GM12878 (cell line): ENCODE results near the gene MACF1. TPM values are rescaled to one million over a fixed set of nuclear protein-coding genes. Genes with fewer than 3 reads are reported as not detected.

Experiments
- CEBPZ ChIP-seq: fragments of 150-350 bp; IDR thresholded peaks from 2 replicates; pipeline ENCODE4 v1.6.1; 2016; ENCODE audit warnings: low read depth, low read length
- IRF5 ChIP-seq: fragments of 450-650 bp; IDR thresholded peaks from 2 replicates; pipeline ENCODE4 v1.6.1; 2017; ENCODE audit warnings: borderline replicate concordance
- NFIC ChIP-seq: IDR thresholded peaks from 2 replicates; pipeline ENCODE4 v1.6.1; 2012; ENCODE audit warnings: low read depth, mild to moderate bottlenecking, inconsistent platforms, low read length, moderate library complexity
- PRDM15 ChIP-seq: fragments of 450-650 bp; formaldehyde crosslinking; IDR thresholded peaks from 2 replicates; pipeline ENCODE4 v1.4.0; 2020; ENCODE audit warnings: mild to moderate bottlenecking, moderate library complexity
- SRF ChIP-seq, 2 experiments: IDR thresholded peaks; 2 replicates each; pipeline ENCODE4 v1.6.1; 2011; ENCODE audit warnings: low read depth in 2 of 2, low read length in 2 of 2, mild to moderate bottlenecking in 1 of 2, moderate library complexity in 1 of 2
- polyA plus RNA-seq, 11 experiments: library from polyadenylated mRNA; depleted of rRNA in 4 of 11; unstranded in 6 of 11; stranded (reverse) in 5 of 11; fragments of >200 nt; fragmentation: Nextera tagmentation in 4 of 11; fragmentation: Illumina TruSeq in 1 of 11; extraction: Ambion mirVana in 4 of 11; extraction: Trizol in 1 of 11; gene quantifications; 1 replicate in 1 of 11; 2 replicates in 10 of 11; pipeline versions ENCODE4 v1.2.1 to v1.2.3, GENCODE V29; 2011 to 2016; ENCODE audit warnings: inconsistent platforms in 2 of 11, missing spikeins in 2 of 11, low read depth in 1 of 11
- total RNA-seq, 4 experiments: library from RNA; depleted of rRNA in 3 of 4; stranded (reverse); fragments of >200 nt in 3 of 4; fragmentation: Illumina TruSeq in 1 of 4; extraction: Trizol in 1 of 4; gene quantifications; 2 replicates each; pipeline versions ENCODE4 v1.2.1 to v1.2.3, GENCODE V29; 2013 to 2021

The MACF1 gene
- total and polyA plus RNA-seq, 10 of the 15 experiments (the other 5 are each of a cell fraction or from before 2014, with no cell fraction given): 15.5 to 201 (median 76.9) TPM

- TF ChIP-seq PRDM15 (CRISPR knock-in tag) (no peak), IRF5 (no peak), NFIC (no peak), SRF (IDR thresholded peaks at IDR 0.05; ENCODE audit: low read depth in 2 of 2, low read length in 2 of 2) (no peak), CEBPZ (no peak)
- TF ChIP-seq, all 136 proteins: peak for 0
Observed at GRCh38 chr1:39310691-39311090, 106.2 kb downstream of the MACF1 start (continued).
